Measurements from ENCODE around the gene IFI44.

GRCh38 chr1:78640462-78640861, 9.2 kb upstream of the IFI44 start:
- TF ChIP-seq, protein P1, sequence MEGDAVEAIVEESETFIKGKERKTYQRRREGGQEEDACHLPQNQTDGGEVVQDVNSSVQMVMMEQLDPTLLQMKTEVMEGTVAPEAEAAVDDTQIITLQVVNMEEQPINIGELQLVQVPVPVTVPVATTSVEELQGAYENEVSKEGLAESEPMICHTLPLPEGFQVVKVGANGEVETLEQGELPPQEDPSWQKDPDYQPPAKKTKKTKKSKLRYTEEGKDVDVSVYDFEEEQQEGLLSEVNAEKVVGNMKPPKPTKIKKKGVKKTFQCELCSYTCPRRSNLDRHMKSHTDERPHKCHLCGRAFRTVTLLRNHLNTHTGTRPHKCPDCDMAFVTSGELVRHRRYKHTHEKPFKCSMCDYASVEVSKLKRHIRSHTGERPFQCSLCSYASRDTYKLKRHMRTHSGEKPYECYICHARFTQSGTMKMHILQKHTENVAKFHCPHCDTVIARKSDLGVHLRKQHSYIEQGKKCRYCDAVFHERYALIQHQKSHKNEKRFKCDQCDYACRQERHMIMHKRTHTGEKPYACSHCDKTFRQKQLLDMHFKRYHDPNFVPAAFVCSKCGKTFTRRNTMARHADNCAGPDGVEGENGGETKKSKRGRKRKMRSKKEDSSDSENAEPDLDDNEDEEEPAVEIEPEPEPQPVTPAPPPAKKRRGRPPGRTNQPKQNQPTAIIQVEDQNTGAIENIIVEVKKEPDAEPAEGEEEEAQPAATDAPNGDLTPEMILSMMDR (IDR thresholded peaks at IDR 0.05; ENCODE audit: low read depth, low read length), result no peak
- TF ChIP-seq MAX (IDR thresholded peaks at IDR 0.05; ENCODE audit: low read depth, low read length), result no peak

Measured in NB4 (cell line).